Measurements from ENCODE around the gene EPB41L4A.
A peak's percentile ranks its signal among the peaks of the same experiment; 100 is the strongest.

GRCh38 chr5:112210430-112211005, 208.6 kb downstream of the EPB41L4A start:
- TF ChIP-seq, protein P1, sequence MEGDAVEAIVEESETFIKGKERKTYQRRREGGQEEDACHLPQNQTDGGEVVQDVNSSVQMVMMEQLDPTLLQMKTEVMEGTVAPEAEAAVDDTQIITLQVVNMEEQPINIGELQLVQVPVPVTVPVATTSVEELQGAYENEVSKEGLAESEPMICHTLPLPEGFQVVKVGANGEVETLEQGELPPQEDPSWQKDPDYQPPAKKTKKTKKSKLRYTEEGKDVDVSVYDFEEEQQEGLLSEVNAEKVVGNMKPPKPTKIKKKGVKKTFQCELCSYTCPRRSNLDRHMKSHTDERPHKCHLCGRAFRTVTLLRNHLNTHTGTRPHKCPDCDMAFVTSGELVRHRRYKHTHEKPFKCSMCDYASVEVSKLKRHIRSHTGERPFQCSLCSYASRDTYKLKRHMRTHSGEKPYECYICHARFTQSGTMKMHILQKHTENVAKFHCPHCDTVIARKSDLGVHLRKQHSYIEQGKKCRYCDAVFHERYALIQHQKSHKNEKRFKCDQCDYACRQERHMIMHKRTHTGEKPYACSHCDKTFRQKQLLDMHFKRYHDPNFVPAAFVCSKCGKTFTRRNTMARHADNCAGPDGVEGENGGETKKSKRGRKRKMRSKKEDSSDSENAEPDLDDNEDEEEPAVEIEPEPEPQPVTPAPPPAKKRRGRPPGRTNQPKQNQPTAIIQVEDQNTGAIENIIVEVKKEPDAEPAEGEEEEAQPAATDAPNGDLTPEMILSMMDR (IDR thresholded peaks at IDR 0.05; ENCODE audit: poor library complexity): peak; percentile 80
- TF ChIP-seq EZH2 (IDR thresholded peaks at IDR 0.05; ENCODE audit: borderline replicate concordance) (no peak), EZH2phosphoT487 (IDR thresholded peaks at IDR 0.05; ENCODE audit: low read depth, severe bottlenecking, unreplicated experiment) (no peak)
